CD4-positive, alpha-beta T cell (primary cell): ENCODE data around the gene SYCP2L. TPM values are rescaled to one million over a fixed set of nuclear protein-coding genes. Genes with fewer than 3 reads are reported as not detected.

Experiments
- ATAC-seq: fragments of 200-7000 bp; cut with Tn5 transposase; one replicate; pipeline ENCODE4 v1.10.0; 2022; ENCODE audit warnings: mild to moderate bottlenecking; ENCODE audit not compliant: poor library complexity
- CTCF ChIA-PET: fragments of 350-600 bp; sonication (Branson Sonifier 250); formaldehyde crosslinking; loops from one replicate; lab custom pipeline; 2021; ENCODE audit warnings: antibody characterized with exemption, inconsistent platforms; lab: Charles Lee
- POLR2A ChIA-PET: fragments of 350-600 bp; sonication (Branson Sonifier 250); formaldehyde crosslinking; loops from one replicate; lab custom pipeline; 2021; ENCODE audit warnings: antibody characterized with exemption, inconsistent platforms; lab: Charles Lee
- DNase-seq, 14 experiments: peaks; one replicate each; pipeline ENCODE4 v3.0.0-alpha.2; 2013 to 2020; ENCODE audit warnings: mixed read lengths in 2 of 14
- H3K27ac ChIP-seq, 2 donors: one replicate each; pipeline versions ENCODE4 v1.5.1 to v1.7.0; 2013; ENCODE audit warnings: low read length in 2 of 2, low read depth in 1 of 2, mild to moderate bottlenecking in 1 of 2
- H3K27me3 ChIP-seq, 2 experiments: 1 replicate in 1 of 2; 2 replicates in 1 of 2; pipeline versions ENCODE4 v1.6.1 to v1.7.0; 2013; ENCODE audit warnings: low read length in 2 of 2, control low read depth in 1 of 2, mild to moderate bottlenecking in 1 of 2, moderate library complexity in 1 of 2; ENCODE audit not compliant: insufficient read depth in 2 of 2, control insufficient read depth in 1 of 2
- H3K36me3 ChIP-seq: one replicate; pipeline ENCODE4 v1.6.1; 2013; ENCODE audit warnings: low read length, control low read depth; ENCODE audit not compliant: insufficient read depth
- H3K4me1 ChIP-seq: one replicate; pipeline ENCODE4 v1.6.1; 2013; ENCODE audit warnings: low read length, control low read depth; ENCODE audit not compliant: insufficient read depth
- H3K4me3 ChIP-seq: one replicate; pipeline ENCODE4 v1.5.1; 2013; ENCODE audit warnings: mild to moderate bottlenecking, low read length, moderate library complexity
- H3K9me3 ChIP-seq, 2 experiments: 1 replicate in 1 of 2; 2 replicates in 1 of 2; pipeline versions ENCODE4 v1.6.1 to v1.7.0; 2013; ENCODE audit warnings: low read length in 2 of 2, mild to moderate bottlenecking in 2 of 2, control low read depth in 1 of 2, moderate library complexity in 1 of 2; ENCODE audit not compliant: control insufficient read depth in 1 of 2, insufficient read depth in 1 of 2
- H3K27ac Mint-ChIP-seq: one replicate; pipeline ENCODE4 v1.8.0; 2020; ENCODE audit warnings: mixed read lengths
- H3K27me3 Mint-ChIP-seq: one replicate; pipeline ENCODE4 v1.8.0; 2021; ENCODE audit warnings: mixed read lengths
- H3K36me3 Mint-ChIP-seq: one replicate; pipeline ENCODE4 v1.8.0; 2021; ENCODE audit warnings: low read depth, mixed read lengths
- H3K4me1 Mint-ChIP-seq: one replicate; pipeline ENCODE4 v1.8.0; 2021; ENCODE audit warnings: low read depth, mixed read lengths
- H3K4me3 Mint-ChIP-seq: one replicate; pipeline ENCODE4 v1.8.0; 2020; ENCODE audit warnings: mild to moderate bottlenecking, mixed read lengths
- H3K9me3 Mint-ChIP-seq: one replicate; pipeline ENCODE4 v1.8.0; 2020; ENCODE audit warnings: mixed read lengths
- intact Hi-C, 2 experiments: fragments of 100-400 bp; cut with DNase I in 1 of 2; cut with micrococcal nuclease in 1 of 2; formaldehyde crosslinking; loops; one replicate each; pipeline versions ENCODE4 v1.15.1 to v1.9.0; 2023 to 2025; cut with DNase I, micrococcal nuclease
- total RNA-seq, 174 experiments: library from RNA in 2 of 174; stranded (reverse) in 2 of 174; gene quantifications; one replicate each; pipeline ENCODE4 v1.2.3 and lab custom pipeline; 2021 to 2026
- TF ChIP-seq, protein P1 (sequence below): fragments of 200-600 bp; IDR thresholded peaks from one replicate; pipeline ENCODE4 v1.8.0; 2022; ENCODE audit warnings: antibody characterized with exemption, mild to moderate bottlenecking

SYCP2L gene
- total RNA-seq, 2 experiments from 2014 or later = 0.36 TPM; not detected in 1

DNA sequence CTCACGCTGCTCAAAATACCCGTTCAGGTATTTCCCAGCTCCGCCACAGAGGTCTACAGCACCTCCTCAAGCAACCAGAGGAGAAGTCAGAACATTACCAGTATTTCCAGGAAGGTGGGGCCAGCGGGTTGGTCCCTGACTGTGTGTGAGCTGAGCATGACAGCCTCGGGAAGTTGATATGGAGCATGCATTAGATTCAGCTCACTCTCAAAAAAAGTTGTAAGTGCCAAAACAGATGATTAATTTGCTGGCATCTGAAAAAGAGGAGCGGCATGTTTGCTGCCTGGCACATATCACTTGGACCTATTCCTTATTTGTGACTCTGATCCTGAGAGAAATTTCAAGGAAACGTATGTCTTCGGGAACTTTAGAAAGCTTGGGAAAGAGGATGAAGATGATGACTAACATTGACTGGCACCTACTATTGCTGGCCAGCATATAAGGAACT lies 125.0 kb downstream of the SYCP2L start:
- Histone ChIP-seq H3K36me3 (no peaks in the 10 kb centered on the region), H3K27ac (no peak overlapping the region), H3K4me1 (no peaks in the 10 kb centered on the region), H3K27me3 (peaks cover 11 to 18% of the 10 kb centered on the region in 2 experiments), H3K4me3 (no peak overlapping the region), H3K9me3 (no peaks in the 10 kb centered on the region)
- H3K27ac Mint-ChIP-seq = no peak overlapping the region
- DNase-seq = no peak
- H3K4me1 Mint-ChIP-seq = no peaks in the 10 kb centered on the region
- H3K9me3 Mint-ChIP-seq = no peaks in the 10 kb centered on the region
- ChIA-PET CTCF (no interaction called here), POLR2A (no interaction called here)
- intact Hi-C loops = no loop called here
- TF ChIP-seq, protein P1, sequence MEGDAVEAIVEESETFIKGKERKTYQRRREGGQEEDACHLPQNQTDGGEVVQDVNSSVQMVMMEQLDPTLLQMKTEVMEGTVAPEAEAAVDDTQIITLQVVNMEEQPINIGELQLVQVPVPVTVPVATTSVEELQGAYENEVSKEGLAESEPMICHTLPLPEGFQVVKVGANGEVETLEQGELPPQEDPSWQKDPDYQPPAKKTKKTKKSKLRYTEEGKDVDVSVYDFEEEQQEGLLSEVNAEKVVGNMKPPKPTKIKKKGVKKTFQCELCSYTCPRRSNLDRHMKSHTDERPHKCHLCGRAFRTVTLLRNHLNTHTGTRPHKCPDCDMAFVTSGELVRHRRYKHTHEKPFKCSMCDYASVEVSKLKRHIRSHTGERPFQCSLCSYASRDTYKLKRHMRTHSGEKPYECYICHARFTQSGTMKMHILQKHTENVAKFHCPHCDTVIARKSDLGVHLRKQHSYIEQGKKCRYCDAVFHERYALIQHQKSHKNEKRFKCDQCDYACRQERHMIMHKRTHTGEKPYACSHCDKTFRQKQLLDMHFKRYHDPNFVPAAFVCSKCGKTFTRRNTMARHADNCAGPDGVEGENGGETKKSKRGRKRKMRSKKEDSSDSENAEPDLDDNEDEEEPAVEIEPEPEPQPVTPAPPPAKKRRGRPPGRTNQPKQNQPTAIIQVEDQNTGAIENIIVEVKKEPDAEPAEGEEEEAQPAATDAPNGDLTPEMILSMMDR = no peak
- no peak overlapping the region for H3K4me3 Mint-ChIP-seq
- no peak for ATAC-seq
- H3K36me3 Mint-ChIP-seq = no peaks in the 10 kb centered on the region
- H3K27me3 Mint-ChIP-seq = peaks cover 59% of the 10 kb centered on the region

DNA sequence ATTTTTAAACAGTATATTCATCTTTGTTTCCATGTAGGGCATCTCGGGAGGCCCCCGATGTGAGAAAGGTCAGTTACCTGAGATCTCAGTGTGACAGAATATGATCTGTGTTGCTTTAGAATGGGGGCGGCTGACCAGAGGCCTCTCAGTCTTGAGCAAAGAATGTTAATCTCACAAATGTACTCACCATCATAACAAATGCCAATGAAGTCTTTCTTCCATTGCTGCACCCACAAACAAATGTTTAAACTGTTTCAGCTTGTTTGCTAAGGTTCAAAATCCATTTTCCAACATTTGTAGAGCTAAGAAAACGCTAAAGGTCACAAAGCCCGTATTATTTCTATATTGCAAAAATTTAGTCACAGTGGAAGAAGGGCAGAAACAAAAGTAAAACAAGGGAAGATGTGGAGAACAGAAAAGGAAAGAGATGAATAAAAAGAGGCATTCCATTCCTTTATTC lies 125.5 kb downstream of the SYCP2L start:
- Mint-ChIP-seq H3K36me3 (no peaks in the 10 kb centered on the region), H3K9me3 (no peaks in the 10 kb centered on the region), H3K4me1 (no peaks in the 10 kb centered on the region), H3K27ac (no peak overlapping the region), H3K27me3 (peaks cover 60% of the 10 kb centered on the region), H3K4me3 (no peak overlapping the region)
- H3K4me1 ChIP-seq = no peaks in the 10 kb centered on the region
- no peak overlapping the region for H3K27ac ChIP-seq
- POLR2A ChIA-PET = no interaction called here
- CTCF ChIA-PET = no interaction called here
- H3K9me3 ChIP-seq = no peaks in the 10 kb centered on the region
- no peaks in the 10 kb centered on the region for H3K36me3 ChIP-seq
- TF ChIP-seq, protein P1 = no peak
- peaks cover 11 to 19% of the 10 kb centered on the region in 2 experiments for H3K27me3 ChIP-seq
- DNase-seq (no peak), ATAC-seq (no peak)
- intact Hi-C loops = no loop called here
- H3K4me3 ChIP-seq = no peak overlapping the region

DNA sequence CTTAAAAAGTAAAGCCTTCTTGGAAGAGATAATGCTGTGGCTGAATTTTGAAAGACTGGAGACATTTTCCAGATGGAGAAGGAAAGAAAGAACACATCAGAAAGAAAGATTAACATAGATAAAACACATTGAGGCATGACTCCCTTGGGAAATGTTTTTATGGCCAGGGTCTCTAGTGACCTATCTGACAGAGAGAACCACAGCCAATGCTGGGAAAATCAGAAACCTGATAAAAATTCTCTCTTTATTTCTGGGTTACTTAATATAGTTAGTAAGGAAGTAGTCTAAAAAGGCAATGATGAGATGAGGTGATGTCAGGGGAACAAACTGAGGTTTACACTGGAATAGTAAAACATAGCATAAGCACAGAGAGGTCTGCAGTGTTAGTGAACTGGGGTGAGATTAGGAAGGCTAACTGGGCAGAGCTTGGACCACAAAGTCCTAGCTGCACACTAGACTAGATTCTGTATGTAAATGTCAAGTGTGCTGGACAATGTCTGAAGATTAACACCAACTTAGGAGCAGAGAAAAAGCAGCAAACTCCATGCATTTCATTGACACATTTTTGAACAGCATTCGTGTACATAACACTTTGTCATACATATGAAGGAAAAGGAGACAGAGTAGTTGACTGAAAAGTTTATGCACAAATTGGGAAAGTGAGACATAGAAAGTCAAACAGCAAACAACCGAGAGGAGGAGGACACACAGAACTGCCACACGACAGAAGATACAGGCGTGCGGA lies 126.3 kb downstream of the SYCP2L start:
- CTCF ChIA-PET = no interaction called here
- no peak overlapping the region for H3K27ac ChIP-seq
- no peak for DNase-seq
- no peaks in the 10 kb centered on the region for H3K9me3 Mint-ChIP-seq
- no peaks in the 10 kb centered on the region for H3K36me3 Mint-ChIP-seq
- ATAC-seq = no peak
- no peak overlapping the region for H3K4me3 Mint-ChIP-seq
- peaks cover 11 to 19% of the 10 kb centered on the region in 2 experiments for H3K27me3 ChIP-seq
- no peaks in the 10 kb centered on the region for H3K9me3 ChIP-seq
- H3K4me1 Mint-ChIP-seq = no peaks in the 10 kb centered on the region
- H3K4me3 ChIP-seq = no peak overlapping the region
- intact Hi-C loops = no loop called here
- peaks cover 54% of the 10 kb centered on the region for H3K27me3 Mint-ChIP-seq
- no peaks in the 10 kb centered on the region for H3K36me3 ChIP-seq
- TF ChIP-seq, protein P1 = no peak
- no peak overlapping the region for H3K27ac Mint-ChIP-seq
- H3K4me1 ChIP-seq = no peaks in the 10 kb centered on the region
- POLR2A ChIA-PET = no interaction called here
